Choroid plexus epithelial cell (primary cell): ENCODE measurements around the gene TYW5.
A peak's percentile ranks its signal among the peaks of the same experiment; 100 is the strongest.

Experiments used
- DNase-seq: peaks from one replicate; pipeline ENCODE4 v3.0.0-alpha.2; 2010; ENCODE audit warnings: low read depth
- H3K4me3 ChIP-seq: 2 replicates; pipeline ENCODE4 v1.5.1; 2011; ENCODE audit warnings: low read depth, mild to moderate bottlenecking, control low read depth, low read length, moderate library complexity
- CTCF ChIP-seq: conservative IDR thresholded peaks from 2 replicates; pipeline ENCODE4 v1.5.1; 2011; ENCODE audit warnings: low read depth, mild to moderate bottlenecking, control low read depth, inconsistent platforms, low read length, moderate library complexity

Gene TYW5

GRCh38 chr2:199975273-199975895 is 20.1 kb upstream of the TYW5 start:
- TF ChIP-seq CTCF = no peak
- peak; percentile 66 for DNase-seq
- H3K4me3 ChIP-seq = no peak overlapping the region

- TF ChIP-seq CTCF = peak; percentile 62
- peak; percentile 80 for DNase-seq
- no peak overlapping the region for H3K4me3 ChIP-seq
These were observed 18.4 kb upstream of the TYW5 start for GRCh38 chr2:199973703-199974102.

GRCh38 chr2:199972088-199972626 is 16.9 kb upstream of the TYW5 start:
- no peak overlapping the region for H3K4me3 ChIP-seq
- TF ChIP-seq CTCF = no peak
- DNase-seq = no peak

- no peak overlapping the region for H3K4me3 ChIP-seq
- no peak for DNase-seq
- TF ChIP-seq CTCF = no peak
These were observed 12.8 kb upstream of the TYW5 start for GRCh38 chr2:199968126-199968525.

GRCh38 chr2:199966976-199967375 is 11.7 kb upstream of the TYW5 start:
- DNase-seq = no peak
- TF ChIP-seq CTCF = no peak
- no peak overlapping the region for H3K4me3 ChIP-seq

GRCh38 chr2:199966405-199966804 is 11.1 kb upstream of the TYW5 start:
- TF ChIP-seq CTCF = no peak
- H3K4me3 ChIP-seq = no peak overlapping the region
- DNase-seq = no peak

GRCh38 chr2:199962203-199962602 is 6.9 kb upstream of the TYW5 start:
- TF ChIP-seq CTCF = no peak
- DNase-seq = no peak
- no peak overlapping the region for H3K4me3 ChIP-seq
